Measurements from ENCODE around the gene SREK1.

Gene SREK1

GRCh38 chr5:66164044-66164790 is 20.1 kb downstream of the SREK1 start:
- DNase-seq: no peak

- no peak for DNase-seq
These were observed 24.1 kb downstream of the SREK1 start for GRCh38 chr5:66168226-66168625.

- DNase-seq: no peak
These were observed 25.4 kb downstream of the SREK1 start for GRCh38 chr5:66169534-66169933.

GRCh38 chr5:66170195-66170919 is 26.3 kb downstream of the SREK1 start:
- no peak for DNase-seq

GRCh38 chr5:66171349-66172344 is 27.5 kb downstream of the SREK1 start:
- no peak for DNase-seq

- no peak for DNase-seq
These were observed 30.2 kb downstream of the SREK1 start for GRCh38 chr5:66174338-66174737.

- DNase-seq: no peak
These were observed 34.7 kb downstream of the SREK1 start for GRCh38 chr5:66178799-66179198.

GRCh38 chr5:66179297-66180051 is 35.4 kb downstream of the SREK1 start:
- DNase-seq: no peak

GRCh38 chr5:66180282-66181155 is 36.4 kb downstream of the SREK1 start:
- DNase-seq: no peak

GRCh38 chr5:66186108-66186507 is 42.0 kb downstream of the SREK1 start:
- DNase-seq: no peak

- no peak for DNase-seq
These were observed 49.3 kb downstream of the SREK1 start for GRCh38 chr5:66193419-66193818.

- no peak for DNase-seq
These were observed 53.8 kb downstream of the SREK1 start for GRCh38 chr5:66197764-66198405.

- DNase-seq: no peak
These were observed 54.7 kb downstream of the SREK1 start for GRCh38 chr5:66198837-66199236.

- DNase-seq: no peak
These were observed 59.4 kb downstream of the SREK1 start for GRCh38 chr5:66203531-66203930.

- no peak for DNase-seq
These were observed 62.4 kb downstream of the SREK1 start for GRCh38 chr5:66206465-66206864.

- DNase-seq: no peak
These were observed 63.9 kb downstream of the SREK1 start for GRCh38 chr5:66207800-66208561.

- no peak for DNase-seq
These were observed 65.2 kb downstream of the SREK1 start for GRCh38 chr5:66209350-66209749.

- no peak for DNase-seq
These were observed 65.7 kb downstream of the SREK1 start for GRCh38 chr5:66209794-66210193.

- no peak for DNase-seq
These were observed 69.4 kb downstream of the SREK1 start for GRCh38 chr5:66213533-66213932.

GRCh38 chr5:66222455-66222854 is 78.4 kb downstream of the SREK1 start:
- no peak for DNase-seq
